ENCODE measurements around the gene FAM25G.

Gene FAM25G

DNA sequence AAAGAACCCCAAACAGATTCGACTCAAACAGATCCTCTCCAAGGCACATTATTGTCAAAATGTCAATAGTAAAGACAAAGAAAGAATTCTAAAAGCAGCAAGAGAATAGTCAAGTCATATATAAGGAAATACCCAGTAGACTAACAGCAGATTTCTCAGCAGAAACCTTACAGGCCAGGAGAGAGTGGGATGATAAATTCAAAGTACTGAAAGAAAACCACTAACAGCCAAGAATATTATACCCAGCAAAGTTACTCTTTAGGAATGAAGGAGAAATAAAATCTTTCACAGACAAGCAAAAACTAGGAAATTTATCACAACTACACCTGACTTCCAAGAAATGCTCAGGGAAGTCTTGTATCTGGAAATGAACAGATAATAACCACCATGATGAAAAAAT, 45.8 kb downstream of the FAM25G start:
- Mint-ChIP-seq H3K27ac (no peak overlapping the region), H3K4me1 (ENCODE audit: low read depth) (no peaks in the 10 kb centered on the region), H3K27me3 (ENCODE audit: low read depth) (peaks cover 7% of the 10 kb centered on the region), H3K36me3 (ENCODE audit: low read depth) (no peaks in the 10 kb centered on the region), H3K4me3 (no peak overlapping the region), H3K9me3 (peaks cover 12% of the 10 kb centered on the region)

DNA sequence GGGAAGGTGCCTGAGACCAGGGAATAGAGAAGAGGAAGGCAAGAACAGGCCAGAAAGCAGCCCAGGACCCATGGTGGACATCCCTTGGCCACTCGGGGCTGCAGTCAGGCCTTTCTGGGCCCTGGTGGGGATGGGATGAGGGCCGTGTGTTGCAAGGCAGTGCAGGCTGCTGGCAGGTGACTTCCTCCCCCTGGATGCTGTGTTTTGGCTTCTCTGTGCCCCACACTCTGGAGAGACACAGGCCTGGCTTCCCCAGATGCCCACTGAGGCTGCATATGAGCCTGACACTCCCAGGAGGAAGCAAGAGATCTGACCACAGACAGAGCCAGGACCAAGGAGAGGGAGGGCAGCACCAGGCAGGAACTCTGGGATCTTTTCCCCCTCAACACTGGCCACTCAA, 47.5 kb downstream of the FAM25G start:
- Mint-ChIP-seq H3K27ac (no peak overlapping the region), H3K4me1 (ENCODE audit: low read depth) (no peaks in the 10 kb centered on the region), H3K36me3 (ENCODE audit: low read depth) (no peaks in the 10 kb centered on the region), H3K9me3 (peaks cover 12% of the 10 kb centered on the region), H3K27me3 (ENCODE audit: low read depth) (peaks cover 7% of the 10 kb centered on the region), H3K4me3 (no peak overlapping the region)

- no peak overlapping the region for H3K27ac Mint-ChIP-seq
- H3K4me3 Mint-ChIP-seq, result no peak overlapping the region
- peaks cover 12% of the 10 kb centered on the region for H3K9me3 Mint-ChIP-seq
- no peaks in the 10 kb centered on the region for H3K4me1 Mint-ChIP-seq (ENCODE audit: low read depth)
- H3K27me3 Mint-ChIP-seq (ENCODE audit: low read depth), result peaks cover 7% of the 10 kb centered on the region
- H3K36me3 Mint-ChIP-seq (ENCODE audit: low read depth), result no peaks in the 10 kb centered on the region
These were observed 48.4 kb downstream of the FAM25G start for GRCh38 chr10:47443145-47443544.

- Mint-ChIP-seq H3K4me1 (ENCODE audit: low read depth) (no peaks in the 10 kb centered on the region), H3K27ac (no peak overlapping the region), H3K27me3 (ENCODE audit: low read depth) (peaks cover 7% of the 10 kb centered on the region), H3K36me3 (ENCODE audit: low read depth) (no peaks in the 10 kb centered on the region), H3K9me3 (peaks cover 12% of the 10 kb centered on the region), H3K4me3 (no peak overlapping the region)
These were observed 49.1 kb downstream of the FAM25G start for GRCh38 chr10:47442351-47442750.

- Mint-ChIP-seq H3K4me1 (ENCODE audit: low read depth) (no peaks in the 10 kb centered on the region), H3K27me3 (ENCODE audit: low read depth) (peaks cover 7% of the 10 kb centered on the region), H3K4me3 (no peak overlapping the region), H3K36me3 (ENCODE audit: low read depth) (no peaks in the 10 kb centered on the region), H3K27ac (no peak overlapping the region), H3K9me3 (peaks cover 12% of the 10 kb centered on the region)
These were observed 49.6 kb downstream of the FAM25G start for GRCh38 chr10:47441938-47442337.

DNA sequence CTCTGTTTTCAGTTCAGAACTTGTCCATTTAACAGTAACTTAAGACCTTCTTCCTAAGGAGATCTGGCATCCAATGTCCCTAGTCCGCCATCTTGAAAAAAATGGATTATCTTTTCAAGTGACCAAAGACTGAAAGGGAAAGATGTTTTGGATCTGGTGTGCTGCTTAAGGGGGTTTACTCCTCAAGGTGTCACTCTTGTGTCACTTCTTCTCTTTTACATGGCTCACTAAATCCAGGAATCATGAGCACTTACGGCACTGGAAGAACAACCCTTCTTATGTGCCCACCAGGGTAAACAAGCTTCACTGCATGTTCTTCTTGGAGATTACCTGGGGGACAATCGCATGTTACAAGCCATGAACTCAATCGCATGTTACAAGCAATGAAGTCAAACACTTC, 51.3 kb downstream of the FAM25G start:
- no peaks in the 10 kb centered on the region for H3K36me3 Mint-ChIP-seq (ENCODE audit: low read depth)
- no peak overlapping the region for H3K4me3 Mint-ChIP-seq
- H3K4me1 Mint-ChIP-seq (ENCODE audit: low read depth), result no peaks in the 10 kb centered on the region
- H3K27me3 Mint-ChIP-seq (ENCODE audit: low read depth), result peaks cover 18% of the 10 kb centered on the region
- peaks cover 2% of the 10 kb centered on the region for H3K9me3 Mint-ChIP-seq
- no peak overlapping the region for H3K27ac Mint-ChIP-seq

GRCh38 chr10:47438857-47439474, 52.5 kb downstream of the FAM25G start:
- Mint-ChIP-seq H3K36me3 (ENCODE audit: low read depth) (no peaks in the 10 kb centered on the region), H3K27me3 (ENCODE audit: low read depth) (peaks cover 22% of the 10 kb centered on the region), H3K4me3 (no peak overlapping the region), H3K9me3 (no peaks in the 10 kb centered on the region), H3K4me1 (ENCODE audit: low read depth) (no peaks in the 10 kb centered on the region), H3K27ac (no peak overlapping the region)

Data from T-helper 1 cell treated with Interleukin-12 subunit alpha and Interleukin-12 subunit beta and Interleukin-4 antibody, amounts not matched to agents 30 μg/mL and 1 μg/mL, for 36 hours (primary cell).